Stimulated activated CD4-positive, alpha-beta T cell treated with anti-CD3 and anti-CD28 coated beads, Interleukin-15, amount 100 ng/mL, for 24 hours (primary cell): ENCODE data around the gene EHBP1.
"Not testable (repeated sequence)": the region's sequence is repeated elsewhere in the genome, so short reads cannot be mapped to it uniquely, and the experiment has no call there.

ENCODE experiments used
- DNase-seq: peaks from one replicate; pipeline ENCODE4 v3.0.0-alpha.2; 2020

Gene EHBP1

GRCh38 chr2:62705859-62706720 lies 577 bp downstream of the EHBP1 start:
- peak; percentile 56 for DNase-seq

GRCh38 chr2:62706721-62707521 lies 1.4 kb downstream of the EHBP1 start:
- DNase-seq, result no peak

- no peak for DNase-seq
Observed at GRCh38 chr2:62708751-62709150, 3.2 kb downstream of the EHBP1 start.

- DNase-seq, result no peak
Observed at GRCh38 chr2:62711832-62712494, 6.5 kb downstream of the EHBP1 start.

- DNase-seq, result not testable (repeated sequence)
Observed at GRCh38 chr2:62713196-62713595, 7.7 kb downstream of the EHBP1 start.

- no peak for DNase-seq
Observed at GRCh38 chr2:62713837-62714236, 8.3 kb downstream of the EHBP1 start.

GRCh38 chr2:62716768-62717167 lies 11.3 kb downstream of the EHBP1 start:
- no peak for DNase-seq

- no peak for DNase-seq
Observed at GRCh38 chr2:62717503-62718081, 12.1 kb downstream of the EHBP1 start.

- DNase-seq, result no peak
Observed at GRCh38 chr2:62718225-62718822, 12.8 kb downstream of the EHBP1 start.

GRCh38 chr2:62719757-62720156 lies 14.2 kb downstream of the EHBP1 start:
- no peak for DNase-seq

- no peak for DNase-seq
Observed at GRCh38 chr2:62722679-62723078, 17.2 kb downstream of the EHBP1 start.

- no peak for DNase-seq
Observed at GRCh38 chr2:62723253-62723652, 17.7 kb downstream of the EHBP1 start.

GRCh38 chr2:62724106-62724505 lies 18.6 kb downstream of the EHBP1 start:
- no peak for DNase-seq

GRCh38 chr2:62724886-62725711 lies 19.6 kb downstream of the EHBP1 start:
- peak; percentile 39 for DNase-seq

- DNase-seq, result no peak
Observed at GRCh38 chr2:62725712-62726055, 20.2 kb downstream of the EHBP1 start.

- DNase-seq, result no peak
Observed at GRCh38 chr2:62727259-62727867, 21.9 kb downstream of the EHBP1 start.

GRCh38 chr2:62727876-62728566 lies 22.5 kb downstream of the EHBP1 start:
- no peak for DNase-seq

GRCh38 chr2:62731275-62731674 lies 25.8 kb downstream of the EHBP1 start:
- DNase-seq, result no peak

- DNase-seq, result no peak
Observed at GRCh38 chr2:62732262-62732777, 26.8 kb downstream of the EHBP1 start.

- DNase-seq, result no peak
Observed at GRCh38 chr2:62733546-62733945, 28.0 kb downstream of the EHBP1 start.
